ENCODE results near the gene FGFR4. TPM values are rescaled to one million over a fixed set of nuclear protein-coding genes. Genes with fewer than 3 reads are reported as not detected.

FGFR4 gene
- total RNA-seq, 1 experiment from 2014 or later = 24.6 TPM

DNA sequence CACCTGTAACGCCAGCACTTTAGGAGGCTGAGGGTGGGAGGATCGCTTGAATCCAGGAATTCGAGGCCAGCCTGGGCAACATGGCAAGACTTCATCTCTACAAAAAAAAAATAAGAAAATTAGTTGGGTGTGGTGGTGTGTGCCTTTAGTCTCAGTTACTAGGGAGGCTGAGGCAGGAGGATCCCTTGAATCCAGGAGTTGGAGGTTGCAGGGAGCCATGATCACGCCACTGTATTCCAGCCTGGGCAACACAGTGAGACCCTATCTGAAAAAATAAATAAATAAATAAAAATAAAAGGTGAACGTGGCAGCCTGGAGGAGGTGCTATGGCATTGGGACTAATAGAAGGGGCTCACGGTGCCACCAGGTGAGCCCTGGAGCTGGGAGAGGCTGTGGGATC lies 7.1 kb downstream of the FGFR4 start:
- intact Hi-C loops (cut with micrococcal nuclease) = no loop called here
- no peak overlapping the region for H3K4me2 ChIP-seq (ENCODE audit: low read length)
- H3K9me3 ChIP-seq (ENCODE audit: low read length) = no peaks in the 10 kb centered on the region
- ChIA-PET POLR2A (ENCODE audit: unreplicated experiment) (no interaction called here), CTCF (no interaction called here)
- no peak for ATAC-seq
- no peaks in the 10 kb centered on the region for H3F3A ChIP-seq (ENCODE audit: low read length, unreplicated experiment)
- H3K9me2 ChIP-seq (replicated peaks; ENCODE audit: low read length) = no peaks in the 10 kb centered on the region
- H3K4me3 ChIP-seq (ENCODE audit: low read length) = no peak overlapping the region
- H2AFZ ChIP-seq (ENCODE audit: low read length) = no peak overlapping the region
- H3K36me3 ChIP-seq (ENCODE audit: low read depth, low read length) = no peaks in the 10 kb centered on the region
- BruUV-seq (replicated peaks) = no TSS peak
- no peak overlapping the region for H3K9ac ChIP-seq (ENCODE audit: low read length)
- no peaks in the 10 kb centered on the region for H3K4me1 ChIP-seq (ENCODE audit: insufficient read depth, low read length)
- H4K20me1 ChIP-seq (ENCODE audit: low read length) = no peaks in the 10 kb centered on the region
- no peak for DNase-seq
- TF ChIP-seq EZH2 (IDR thresholded peaks at IDR 0.05; ENCODE audit: low read length, unreplicated experiment) (no peak), CTCF (conservative IDR thresholded peaks at IDR 0.05; ENCODE audit: low read depth, low read length) (no peak), EZH2phosphoT487 (IDR thresholded peaks at IDR 0.05; ENCODE audit: borderline replicate concordance, low read length) (no peak)
- H3K27ac ChIP-seq (ENCODE audit: low read length) = no peak overlapping the region
- H3K27me3 ChIP-seq (ENCODE audit: low read length) = no peaks in the 10 kb centered on the region
- H3K79me2 ChIP-seq (ENCODE audit: low read length) = no peaks in the 10 kb centered on the region

DNA sequence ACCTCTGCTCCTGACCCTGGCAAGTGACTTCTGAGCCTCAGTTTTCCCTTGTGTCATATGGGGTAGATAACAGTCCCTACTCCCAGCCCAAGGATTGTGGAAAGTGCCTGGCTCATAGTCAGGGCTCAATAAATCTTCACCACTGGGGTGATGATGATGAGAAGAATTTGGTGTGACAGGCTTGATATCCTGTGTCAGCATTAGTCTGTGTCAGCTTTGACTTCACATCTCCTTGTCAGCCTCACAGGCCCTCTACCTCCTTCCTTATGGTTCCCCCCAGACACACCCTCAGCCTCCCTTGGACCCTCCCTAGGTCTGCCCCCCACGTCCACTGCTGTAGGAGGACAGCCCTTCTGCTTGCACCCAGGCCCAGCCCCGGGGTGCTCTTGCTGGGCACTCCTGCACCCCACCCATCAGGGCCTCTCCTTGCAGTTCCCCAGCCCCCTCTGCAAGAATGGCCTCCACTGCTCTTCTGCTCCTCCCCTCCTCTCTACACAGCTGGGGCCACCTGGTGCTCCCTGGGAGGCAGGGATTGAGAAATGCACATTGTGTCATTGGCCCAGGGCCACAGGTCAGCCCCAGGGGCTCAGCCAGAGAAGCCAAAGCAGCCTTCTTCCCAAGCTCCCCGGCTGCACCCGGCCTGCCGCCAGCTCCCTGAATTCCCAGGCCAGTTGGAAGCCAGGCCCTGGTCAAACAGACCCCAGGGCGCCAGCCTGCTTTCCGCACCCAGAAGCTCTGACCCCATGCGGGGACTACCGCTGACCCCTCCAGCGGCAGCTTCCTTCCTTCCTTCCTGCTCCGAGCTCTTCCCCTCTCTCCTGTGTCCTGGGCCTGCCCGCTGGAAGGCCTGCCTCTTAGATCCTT lies 7.7 kb downstream of the FGFR4 start:
- Histone ChIP-seq H3K9me3 (ENCODE audit: low read length) (no peaks in the 10 kb centered on the region), H3K9me2 (replicated peaks; ENCODE audit: low read length) (no peaks in the 10 kb centered on the region), H3K36me3 (ENCODE audit: low read depth, low read length) (no peaks in the 10 kb centered on the region), H3K9ac (ENCODE audit: low read length) (no peak overlapping the region), H3K27ac (ENCODE audit: low read length) (no peak overlapping the region), H4K20me1 (ENCODE audit: low read length) (no peaks in the 10 kb centered on the region), H2AFZ (ENCODE audit: low read length) (no peak overlapping the region), H3K4me2 (ENCODE audit: low read length) (no peak overlapping the region), H3K27me3 (ENCODE audit: low read length) (no peaks in the 10 kb centered on the region), H3K79me2 (ENCODE audit: low read length) (no peaks in the 10 kb centered on the region), H3F3A (ENCODE audit: low read length, unreplicated experiment) (no peaks in the 10 kb centered on the region), H3K4me1 (ENCODE audit: insufficient read depth, low read length) (no peaks in the 10 kb centered on the region), H3K4me3 (ENCODE audit: low read length) (no peak overlapping the region)
- ChIA-PET POLR2A (ENCODE audit: unreplicated experiment) (no interaction called here), CTCF (no interaction called here)
- intact Hi-C loops (cut with micrococcal nuclease) = no loop called here
- no peak for TF ChIP-seq CTCF (conservative IDR thresholded peaks at IDR 0.05; ENCODE audit: low read depth, low read length)
- TF ChIP-seq EZH2 (IDR thresholded peaks at IDR 0.05; ENCODE audit: low read length, unreplicated experiment) = no peak
- TF ChIP-seq EZH2phosphoT487 (IDR thresholded peaks at IDR 0.05; ENCODE audit: borderline replicate concordance, low read length) = no peak
- BruUV-seq (replicated peaks) = no TSS peak
- ATAC-seq (no peak), DNase-seq (no peak)

DNA sequence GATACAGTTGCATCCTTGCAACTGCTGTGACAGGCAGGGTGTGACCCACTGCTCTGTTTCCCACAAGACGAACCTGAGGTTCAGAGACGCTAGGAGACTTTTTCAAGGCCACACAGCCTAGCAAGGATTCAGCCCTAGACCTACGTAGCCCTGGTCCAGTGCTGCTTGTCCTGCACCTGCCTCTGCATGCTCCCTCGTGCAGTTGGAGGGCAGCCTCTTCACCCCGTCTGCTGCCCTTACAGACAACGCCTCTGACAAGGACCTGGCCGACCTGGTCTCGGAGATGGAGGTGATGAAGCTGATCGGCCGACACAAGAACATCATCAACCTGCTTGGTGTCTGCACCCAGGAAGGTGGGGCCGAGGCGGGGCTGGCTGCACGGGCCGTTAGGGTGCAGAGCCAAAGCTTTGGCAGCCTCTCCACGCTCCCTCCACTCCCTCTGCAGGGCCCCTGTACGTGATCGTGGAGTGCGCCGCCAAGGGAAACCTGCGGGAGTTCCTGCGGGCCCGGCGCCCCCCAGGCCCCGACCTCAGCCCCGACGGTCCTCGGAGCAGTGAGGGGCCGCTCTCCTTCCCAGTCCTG lies 8.5 kb downstream of the FGFR4 start:
- ATAC-seq = no peak
- H3K9me3 ChIP-seq (ENCODE audit: low read length) = no peaks in the 10 kb centered on the region
- no peaks in the 10 kb centered on the region for H3K79me2 ChIP-seq (ENCODE audit: low read length)
- intact Hi-C loops (cut with micrococcal nuclease) = no loop called here
- no peak for DNase-seq
- no peaks in the 10 kb centered on the region for H3K36me3 ChIP-seq (ENCODE audit: low read depth, low read length)
- no peak overlapping the region for H3K4me3 ChIP-seq (ENCODE audit: low read length)
- POLR2A ChIA-PET (ENCODE audit: unreplicated experiment) = no interaction called here
- no peak for TF ChIP-seq EZH2 (IDR thresholded peaks at IDR 0.05; ENCODE audit: low read length, unreplicated experiment)
- no peak for TF ChIP-seq EZH2phosphoT487 (IDR thresholded peaks at IDR 0.05; ENCODE audit: borderline replicate concordance, low read length)
- no peak for TF ChIP-seq CTCF (conservative IDR thresholded peaks at IDR 0.05; ENCODE audit: low read depth, low read length)
- H3K27me3 ChIP-seq (ENCODE audit: low read length) = no peaks in the 10 kb centered on the region
- H3F3A ChIP-seq (ENCODE audit: low read length, unreplicated experiment) = no peaks in the 10 kb centered on the region
- no peaks in the 10 kb centered on the region for H3K9me2 ChIP-seq (replicated peaks; ENCODE audit: low read length)
- no peak overlapping the region for H3K27ac ChIP-seq (ENCODE audit: low read length)
- no TSS peak for BruUV-seq (replicated peaks)
- no peak overlapping the region for H3K9ac ChIP-seq (ENCODE audit: low read length)
- no peak overlapping the region for H2AFZ ChIP-seq (ENCODE audit: low read length)
- H3K4me1 ChIP-seq (ENCODE audit: insufficient read depth, low read length) = no peaks in the 10 kb centered on the region
- no peaks in the 10 kb centered on the region for H4K20me1 ChIP-seq (ENCODE audit: low read length)
- CTCF ChIA-PET = no interaction called here
- no peak overlapping the region for H3K4me2 ChIP-seq (ENCODE audit: low read length)
